Panc1 (cell line): ENCODE data around the gene HK1. TPM values are rescaled to one million over a fixed set of nuclear protein-coding genes. Genes with fewer than 3 reads are reported as not detected.

Experiments used
- ATAC-seq: fragments of 200-7000 bp; cut with Tn5 transposase; 2 replicates; pipeline ENCODE4 v1.9.1; 2020; ENCODE audit warnings: mild to moderate bottlenecking, moderate library complexity
- BruUV-seq: library from RNA; stranded (reverse); fragments of 400-500 nt; replicated peaks from 2 replicates; lab custom pipeline; 2021; lab: Mats Ljungman, UMichigan
- CTCF ChIA-PET: fragments of 300-600 bp; sonication (Branson Sonifier 250); formaldehyde crosslinking; loops from one replicate; lab custom pipeline; 2022; ENCODE audit warnings: antibody characterized with exemption; lab: Charles Lee
- POLR2A ChIA-PET: fragments of 300-600 bp; sonication (Branson Sonifier 250); formaldehyde crosslinking; loops from one replicate; lab custom pipeline; 2022; ENCODE audit warnings: antibody characterized with exemption; lab: Charles Lee
- DNase-seq: peaks from one replicate; pipeline ENCODE4 v3.0.0-alpha.2; 2010; ENCODE audit warnings: low read depth, low spot score
- H3K27ac ChIP-seq: 2 replicates; pipeline ENCODE4 v1.5.1; 2011; ENCODE audit warnings: mild to moderate bottlenecking, low read length, inconsistent platforms
- H3K27me3 ChIP-seq: fragments of 200-500 bp; sonication (Bioruptor generic); 2 replicates; pipeline ENCODE4 v1.6.0; 2014; ENCODE audit warnings: low read length, inconsistent platforms; ENCODE audit not compliant: control insufficient read depth, insufficient read depth
- H3K36me3 ChIP-seq: fragments of 200-500 bp; sonication (Bioruptor generic); 2 replicates; pipeline ENCODE4 v1.5.1; 2014; ENCODE audit warnings: inconsistent platforms, mild to moderate bottlenecking, low read length, moderate library complexity; ENCODE audit not compliant: control insufficient read depth, insufficient read depth
- H3K4me1 ChIP-seq: 2 replicates; pipeline ENCODE4 v1.5.1; 2011; ENCODE audit warnings: inconsistent platforms, mild to moderate bottlenecking, low read length, moderate library complexity; ENCODE audit not compliant: control insufficient read depth, insufficient read depth
- H3K4me3 ChIP-seq, 2 experiments: 2 replicates each; pipeline ENCODE4 v1.5.1; 2011 to 2012; ENCODE audit warnings: low read depth in 2 of 2, low read length in 2 of 2, mild to moderate bottlenecking in 2 of 2, inconsistent platforms in 1 of 2, moderate library complexity in 1 of 2
- H3K9me3 ChIP-seq: fragments of 200-500 bp; sonication (Bioruptor generic); 2 replicates; pipeline ENCODE4 v1.5.1; 2014; ENCODE audit warnings: low read depth, mild to moderate bottlenecking, inconsistent platforms, low read length, moderate library complexity; ENCODE audit not compliant: control insufficient read depth, insufficient read depth
- CTCF ChIP-seq: fragments of 450-650 bp; IDR thresholded peaks from 2 replicates; pipeline ENCODE4 v1.5.1; 2017; ENCODE audit warnings: mild to moderate bottlenecking
- POLR2AphosphoS5 ChIP-seq: IDR thresholded peaks from 2 replicates; pipeline ENCODE4 v1.6.1; 2012; ENCODE audit warnings: mild to moderate bottlenecking, low read depth, low read length, moderate library complexity
- REST ChIP-seq, 2 experiments: IDR thresholded peaks; 2 replicates each; pipeline ENCODE4 v1.6.1; 2011 to 2012; ENCODE audit warnings: low read depth in 2 of 2, control low read depth in 1 of 2, low read length in 1 of 2, mild to moderate bottlenecking in 1 of 2, moderate library complexity in 1 of 2; ENCODE audit not compliant: insufficient read depth in 1 of 2
- SIN3A ChIP-seq: IDR thresholded peaks from 2 replicates; pipeline ENCODE4 v1.6.1; 2012; ENCODE audit warnings: low read depth, mild to moderate bottlenecking, low read length, moderate library complexity, borderline replicate concordance; ENCODE audit not compliant: insufficient read depth
- TCF7L2 ChIP-seq: IDR thresholded peaks from 2 replicates; pipeline ENCODE4 v1.6.1; 2011; ENCODE audit warnings: mild to moderate bottlenecking, low read depth, low read length, inconsistent platforms
- in situ Hi-C: cut with HindIII; loops from 2 replicates; pipeline ENCODE4 v1.10.0; 2016; ENCODE audit warnings: low sequenced_read_pairs, low pct_unique_long_range_greater_than_20kb
- intact Hi-C: fragments of 100-400 bp; cut with micrococcal nuclease; formaldehyde crosslinking; loops from one replicate; pipeline ENCODE4 v1.10.0; 2022; ENCODE audit not compliant: unreplicated experiment
- total RNA-seq: library from RNA; stranded (reverse); gene quantifications from one replicate; pipeline ENCODE4 v1.2.1, GENCODE V29; 2021; ENCODE audit not compliant: unreplicated experiment

The HK1 gene
- total RNA-seq, 1 experiment from 2014 or later: 74.4 TPM

GRCh38 chr10:69317626-69318105 lies 39.4 kb downstream of the HK1 start:
- intact Hi-C loops: no loop called here
- peaks cover 2% of the 10 kb centered on the region; the same call in 1 of the 2 replicates for H3K36me3 ChIP-seq
- no peak for DNase-seq

GRCh38 chr10:69318106-69318866 lies 40.0 kb downstream of the HK1 start:
- Histone ChIP-seq H3K4me3 (peak overlapping the region; percentile 95 to 97), H3K27me3 (no peaks in the 10 kb centered on the region), H3K4me1 (peaks cover 32% of the 10 kb centered on the region), H3K36me3 (peaks cover 2% of the 10 kb centered on the region; the same call in 1 of the 2 replicates), H3K9me3 (no peaks in the 10 kb centered on the region), H3K27ac (peak overlapping the region; percentile 44)
- in situ Hi-C loops (no loop called here), intact Hi-C loops (no loop called here)
- DNase-seq (no peak), ATAC-seq (peak; percentile 95)
- TF ChIP-seq SIN3A: peak; percentile 62; the same call in 1 of the 2 replicates
- no peak for TF ChIP-seq REST (IDR thresholded peaks at IDR 0.05; ENCODE audit: insufficient read depth in 1 of 2, low read depth in 2 of 2, low read length in 1 of 2)
- BruUV-seq: no TSS peak
- ChIA-PET CTCF (no interaction called here), POLR2A (no interaction called here)

More at GRCh38 chr10:69317626-69318105, 39.4 kb downstream of the HK1 start:
- in situ Hi-C loops: no loop called here
- H3K4me1 ChIP-seq: peaks cover 32% of the 10 kb centered on the region
- peak overlapping the region; percentile 44 for H3K27ac ChIP-seq
- H3K4me3 ChIP-seq: peak overlapping the region; percentile 95 to 97
- peak; percentile 57 for ATAC-seq
- no peaks in the 10 kb centered on the region for H3K9me3 ChIP-seq
- TF ChIP-seq POLR2AphosphoS5 (no peak), TCF7L2 (no peak), CTCF (no peak), SIN3A (no peak), REST (IDR thresholded peaks at IDR 0.05; ENCODE audit: insufficient read depth in 1 of 2, low read depth in 2 of 2, low read length in 1 of 2) (no peak)
- ChIA-PET CTCF (no interaction called here), POLR2A (no interaction called here)
- no peaks in the 10 kb centered on the region for H3K27me3 ChIP-seq
- no TSS peak for BruUV-seq
